Tibial nerve (tissue), 4 donors: ENCODE data around the gene SMYD3.

Source experiments
- CTCF ChIP-seq, 5 experiments: fragments of 200-600 bp in 3 of 5; fragments of 450-650 bp in 2 of 5; sonication (generic) in 3 of 5; IDR thresholded peaks; one replicate each; pipeline ENCODE4 v1.5.1; 2016 to 2019; ENCODE audit warnings: antibody characterized with exemption in 5 of 5, mild to moderate bottlenecking in 3 of 5, moderate library complexity in 2 of 5
- EP300 ChIP-seq, 2 donors: sonication (generic); formaldehyde crosslinking; IDR thresholded peaks; one replicate each; pipeline ENCODE4 v1.6.1; 2017; ENCODE audit warnings: antibody characterized with exemption in 2 of 2, mild to moderate bottlenecking in 1 of 2
- POLR2A ChIP-seq, 2 donors: fragments of 450-650 bp; IDR thresholded peaks; one replicate each; pipeline ENCODE4 v1.6.1; 2017; ENCODE audit warnings: antibody characterized with exemption in 2 of 2, mild to moderate bottlenecking in 2 of 2, moderate library complexity in 2 of 2

GRCh38 chr1:246261639-246262038 lies 245.4 kb downstream of the SMYD3 start:
- TF ChIP-seq EP300 (IDR thresholded peaks at IDR 0.05) = no peak
- no peak for TF ChIP-seq CTCF (IDR thresholded peaks at IDR 0.05)
- TF ChIP-seq POLR2A (IDR thresholded peaks at IDR 0.05) = no peak
